DOHH2 (cell line): ENCODE data around the gene MGLL.

Experiments
- CTCF ChIP-seq: fragments of 200-600 bp; sonication (generic); IDR thresholded peaks from one replicate; pipeline ENCODE4 v1.5.1; 2014; ENCODE audit warnings: antibody characterized with exemption, mild to moderate bottlenecking, low read depth, low read length; ENCODE audit not compliant: poor library complexity, severe bottlenecking
- EZH2phosphoT487 ChIP-seq: fragments of 200-600 bp; sonication (generic); IDR thresholded peaks from 2 replicates; pipeline ENCODE4 v1.6.1; 2017; ENCODE audit warnings: borderline replicate concordance, mild to moderate bottlenecking, antibody characterized with exemption, low read length, moderate library complexity, mixed read lengths

- TF ChIP-seq EZH2phosphoT487 (no peak), CTCF (no peak)
Observed at GRCh38 chr3:127844326-127844942, 22.1 kb upstream of the MGLL start.
